ENCODE measurements around the gene ALKBH5. TPM values are rescaled to one million over a fixed set of nuclear protein-coding genes. Genes with fewer than 3 reads are reported as not detected.
A peak's percentile ranks its signal among the peaks of the same experiment; 100 is the strongest.

The ALKBH5 gene
- total RNA-seq, 2 experiments from 2014 or later = 117 to 121 TPM

DNA sequence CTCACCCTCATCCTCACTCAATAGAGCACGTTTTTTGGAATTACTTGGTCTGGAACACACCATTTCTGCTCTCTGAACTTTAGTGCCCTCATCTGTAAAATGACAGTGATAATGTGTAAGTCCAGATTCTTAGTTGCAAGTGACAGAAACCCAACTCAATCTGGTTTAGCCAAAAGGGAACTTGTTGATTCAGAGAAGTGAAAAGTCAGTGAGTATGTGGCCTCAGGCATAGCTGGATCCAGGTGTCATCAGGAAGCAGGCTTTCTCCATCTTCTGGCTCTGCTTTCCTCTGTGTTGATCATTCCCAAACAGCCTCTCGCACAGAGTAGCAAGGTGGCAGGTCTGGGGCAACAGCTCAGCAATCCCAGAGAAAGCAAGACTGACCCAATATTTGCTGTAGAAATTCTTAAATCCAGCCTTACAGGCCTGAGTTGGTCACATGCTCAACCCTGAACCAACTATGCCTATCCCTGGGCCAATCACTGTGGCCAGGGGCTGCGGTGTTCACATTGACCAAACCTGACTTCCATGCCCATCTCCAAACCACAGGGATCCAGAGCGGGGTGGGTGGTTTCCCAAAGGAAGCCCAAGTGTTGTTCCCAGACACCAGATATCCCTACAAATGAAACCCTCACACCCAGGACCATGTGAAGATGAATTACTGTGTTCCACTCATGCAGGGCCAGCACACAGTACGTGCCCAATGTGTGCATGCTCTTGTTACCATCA is 23.3 kb upstream of the ALKBH5 start:
- POLR2A ChIA-PET = interaction anchor here (0.6 kb wide), 1 partner anchor 22 kb away, joined by 3 read pairs; no protein-coding TSS in a partner anchor
- Mint-ChIP-seq H3K9me3 (ENCODE audit: insufficient read depth) (no peaks in the 10 kb centered on the region), H3K27ac (peak overlapping the region; percentile 18), H3K27me3 (ENCODE audit: low read depth) (peaks cover 6% of the 10 kb centered on the region), H3K4me3 (no peak overlapping the region), H3K4me1 (ENCODE audit: low read depth) (peaks cover 18% of the 10 kb centered on the region), H3K36me3 (ENCODE audit: low read depth) (no peaks in the 10 kb centered on the region)
- ATAC-seq = no peak
- CTCF ChIA-PET = no interaction called here
- DNase-seq = no peak

DNA sequence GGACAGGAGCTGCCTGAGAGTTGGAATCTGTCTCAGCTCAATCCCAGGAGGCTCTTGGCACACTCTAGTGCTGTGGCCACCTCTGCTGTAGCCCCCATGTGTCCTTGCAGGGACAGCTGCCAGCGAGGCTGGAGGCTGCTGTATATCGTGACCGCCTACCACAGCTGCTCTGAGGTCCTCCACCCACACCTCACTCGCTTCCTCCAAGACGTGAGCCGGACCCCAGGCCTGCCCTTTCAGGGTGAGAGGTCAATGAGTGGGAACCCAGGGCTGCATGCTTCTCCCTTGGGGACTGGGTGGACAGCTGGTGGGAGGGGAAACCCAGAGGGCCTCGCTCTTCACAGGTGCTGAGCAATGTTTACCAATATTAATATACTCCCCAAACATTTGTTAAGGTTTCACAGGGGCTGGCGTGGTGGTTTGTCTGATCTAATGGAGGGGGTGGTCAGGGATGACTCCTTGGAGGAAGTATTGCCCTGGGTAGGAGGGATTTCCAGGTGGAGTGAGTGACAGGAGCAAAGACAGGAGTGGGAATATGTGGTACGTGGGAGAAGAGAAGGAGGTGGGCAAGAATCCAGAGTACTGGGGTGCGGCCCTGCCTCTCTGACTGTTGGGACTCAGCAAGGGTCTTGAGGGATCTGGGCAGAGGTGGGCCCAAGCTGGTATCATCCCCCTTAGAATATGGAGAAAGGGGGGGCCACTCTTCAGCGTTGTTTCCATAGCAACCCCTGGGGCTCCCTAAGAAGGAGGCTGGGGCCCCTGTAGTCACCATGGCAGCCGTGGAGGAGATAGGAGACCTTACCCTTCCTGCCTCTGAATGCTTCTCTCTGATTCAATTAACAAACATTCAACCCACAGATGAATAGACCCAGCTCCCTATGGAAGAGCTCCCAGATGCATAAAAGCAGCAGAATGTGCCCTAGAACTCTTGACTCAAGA is 22.2 kb upstream of the ALKBH5 start:
- DNase-seq = no peak
- Mint-ChIP-seq H3K4me1 (ENCODE audit: low read depth) (peaks cover 11% of the 10 kb centered on the region), H3K27me3 (ENCODE audit: low read depth) (peaks cover 6% of the 10 kb centered on the region), H3K4me3 (no peak overlapping the region), H3K27ac (no peak overlapping the region), H3K36me3 (ENCODE audit: low read depth) (no peaks in the 10 kb centered on the region), H3K9me3 (ENCODE audit: insufficient read depth) (no peaks in the 10 kb centered on the region)
- POLR2A ChIA-PET = interaction anchor here (1.6 kb wide), 1 partner anchor 22 kb away, joined by 8 read pairs; the partner anchor contains the start of gene ALKBH5
- CTCF ChIA-PET = no interaction called here
- ATAC-seq = no peak

GRCh38 chr17:18163547-18163946 is 20.1 kb upstream of the ALKBH5 start:
- H3K4me1 Mint-ChIP-seq (ENCODE audit: low read depth) = peaks cover 3% of the 10 kb centered on the region

DNA sequence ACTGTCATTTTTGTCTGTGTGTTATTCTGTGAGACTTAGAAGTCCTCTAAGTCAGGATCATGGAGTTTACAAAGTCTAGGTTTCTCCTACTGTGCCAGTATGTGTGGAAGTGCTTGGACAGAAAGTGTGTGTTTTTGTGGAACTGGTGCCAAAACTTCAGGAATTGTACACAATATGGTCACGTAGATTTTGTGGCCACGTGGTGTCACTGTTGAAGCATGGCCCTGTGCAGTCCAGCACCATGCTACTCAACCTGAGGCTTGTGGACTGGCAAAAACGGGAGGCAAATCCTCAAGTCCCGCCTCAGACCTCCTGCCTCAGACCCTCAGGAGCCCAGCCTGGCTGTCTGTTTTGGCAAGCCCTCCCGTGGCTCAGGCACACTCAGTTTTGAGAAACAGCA is 16.7 kb upstream of the ALKBH5 start:
- Mint-ChIP-seq H3K27me3 (ENCODE audit: low read depth) (no peaks in the 10 kb centered on the region), H3K27ac (no peak overlapping the region), H3K9me3 (ENCODE audit: insufficient read depth) (no peaks in the 10 kb centered on the region), H3K4me3 (no peak overlapping the region), H3K36me3 (ENCODE audit: low read depth) (no peaks in the 10 kb centered on the region), H3K4me1 (ENCODE audit: low read depth) (no peaks in the 10 kb centered on the region)
- DNase-seq = no peak
- CTCF ChIA-PET = no interaction called here
- POLR2A ChIA-PET = no interaction called here
- ATAC-seq = no peak

More at GRCh38 chr17:18163547-18163946, 20.1 kb upstream of the ALKBH5 start:
- ATAC-seq = no peak
- H3K4me3 Mint-ChIP-seq = no peak overlapping the region
- H3K9me3 Mint-ChIP-seq (ENCODE audit: insufficient read depth) = no peaks in the 10 kb centered on the region
- no peak overlapping the region for H3K27ac Mint-ChIP-seq
- POLR2A ChIA-PET = no interaction called here
- H3K27me3 Mint-ChIP-seq (ENCODE audit: low read depth) = peaks cover 6% of the 10 kb centered on the region
- H3K36me3 Mint-ChIP-seq (ENCODE audit: low read depth) = no peaks in the 10 kb centered on the region
- CTCF ChIA-PET = no interaction called here
- no peak for DNase-seq

GRCh38 chr17:18167421-18167820 is 16.2 kb upstream of the ALKBH5 start:
- ChIA-PET CTCF (interaction anchor here (1.0 kb wide), 1 partner anchor 23 kb away, joined by 3 read pairs; no protein-coding TSS in a partner anchor), POLR2A (interaction anchor here (0.6 to 0.8 kb wide), 2 partner anchors 16 to 886 kb away, joined by 3 read pairs; partner anchors contain the start of genes ALKBH5 and COPS3)
- Mint-ChIP-seq H3K36me3 (ENCODE audit: low read depth) (no peaks in the 10 kb centered on the region), H3K9me3 (ENCODE audit: insufficient read depth) (no peaks in the 10 kb centered on the region), H3K27ac (no peak overlapping the region), H3K4me1 (ENCODE audit: low read depth) (no peaks in the 10 kb centered on the region), H3K4me3 (no peak overlapping the region), H3K27me3 (ENCODE audit: low read depth) (no peaks in the 10 kb centered on the region)
- ATAC-seq (no peak), DNase-seq (no peak)

- POLR2A ChIA-PET = interaction anchor here (1.1 kb wide), 1 partner anchor 10 kb away, joined by 3 read pairs; the partner anchor contains the start of gene ALKBH5
- Mint-ChIP-seq H3K27ac (no peak overlapping the region), H3K4me1 (ENCODE audit: low read depth) (no peaks in the 10 kb centered on the region), H3K36me3 (ENCODE audit: low read depth) (no peaks in the 10 kb centered on the region), H3K9me3 (ENCODE audit: insufficient read depth) (no peaks in the 10 kb centered on the region), H3K27me3 (ENCODE audit: low read depth) (no peaks in the 10 kb centered on the region), H3K4me3 (no peak overlapping the region)
- CTCF ChIA-PET = interaction anchor here (0.7 kb wide), 1 partner anchor 9 kb away, joined by 3 read pairs; no protein-coding TSS in a partner anchor
- DNase-seq (no peak), ATAC-seq (no peak)
Observed at GRCh38 chr17:18172531-18173278, 10.9 kb upstream of the ALKBH5 start.

- CTCF ChIA-PET = no interaction called here
- Mint-ChIP-seq H3K9me3 (ENCODE audit: insufficient read depth) (no peaks in the 10 kb centered on the region), H3K27me3 (ENCODE audit: low read depth) (no peaks in the 10 kb centered on the region), H3K27ac (no peak overlapping the region), H3K36me3 (ENCODE audit: low read depth) (no peaks in the 10 kb centered on the region), H3K4me1 (ENCODE audit: low read depth) (no peaks in the 10 kb centered on the region), H3K4me3 (no peak overlapping the region)
- DNase-seq (no peak), ATAC-seq (no peak)
- POLR2A ChIA-PET = no interaction called here
Observed at GRCh38 chr17:18173740-18174139, 9.9 kb upstream of the ALKBH5 start.

- DNase-seq = no peak
- Mint-ChIP-seq H3K4me3 (no peak overlapping the region), H3K27me3 (ENCODE audit: low read depth) (no peaks in the 10 kb centered on the region), H3K27ac (no peak overlapping the region), H3K9me3 (ENCODE audit: insufficient read depth) (no peaks in the 10 kb centered on the region), H3K36me3 (ENCODE audit: low read depth) (no peaks in the 10 kb centered on the region), H3K4me1 (ENCODE audit: low read depth) (peaks cover 8% of the 10 kb centered on the region)
- no peak for ATAC-seq
- ChIA-PET CTCF (no interaction called here), POLR2A (no interaction called here)
Observed at GRCh38 chr17:18176176-18176575, 7.5 kb upstream of the ALKBH5 start.

GRCh38 chr17:18177133-18177532 is 6.5 kb upstream of the ALKBH5 start:
- no peak overlapping the region for H3K27ac Mint-ChIP-seq
- DNase-seq = no peak
- no peak overlapping the region for H3K4me3 Mint-ChIP-seq
- no peaks in the 10 kb centered on the region for H3K27me3 Mint-ChIP-seq (ENCODE audit: low read depth)
- ChIA-PET CTCF (no interaction called here), POLR2A (interaction anchor here (0.9 kb wide), 1 partner anchor 12 kb away, joined by 3 read pairs; no protein-coding TSS in a partner anchor)
- H3K4me1 Mint-ChIP-seq (ENCODE audit: low read depth) = peaks cover 17% of the 10 kb centered on the region
- no peaks in the 10 kb centered on the region for H3K36me3 Mint-ChIP-seq (ENCODE audit: low read depth)
- no peaks in the 10 kb centered on the region for H3K9me3 Mint-ChIP-seq (ENCODE audit: insufficient read depth)
- ATAC-seq = no peak

DNA sequence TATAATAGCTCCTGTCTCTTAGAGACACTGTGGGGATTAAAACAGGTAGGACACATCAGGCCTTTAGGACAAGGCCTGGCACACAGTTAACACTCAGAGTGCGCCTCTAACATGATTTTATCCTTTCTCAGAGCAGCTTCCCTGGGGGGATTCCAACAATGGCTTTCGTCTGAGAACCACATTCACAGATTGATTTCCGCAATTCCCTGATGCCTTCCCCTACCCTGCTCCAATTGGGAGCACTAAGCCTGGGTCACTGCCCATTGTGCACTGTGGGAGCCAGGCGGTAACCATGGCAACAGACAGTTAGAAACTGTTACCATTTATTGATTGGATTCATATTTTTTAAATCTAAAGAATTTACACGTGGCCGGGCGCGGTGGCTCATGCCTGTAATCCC is 5.9 kb upstream of the ALKBH5 start:
- Mint-ChIP-seq H3K9me3 (ENCODE audit: insufficient read depth) (no peaks in the 10 kb centered on the region), H3K27me3 (ENCODE audit: low read depth) (no peaks in the 10 kb centered on the region), H3K4me1 (ENCODE audit: low read depth) (peaks cover 19% of the 10 kb centered on the region), H3K4me3 (no peak overlapping the region), H3K27ac (no peak overlapping the region), H3K36me3 (ENCODE audit: low read depth) (no peaks in the 10 kb centered on the region)
- ChIA-PET POLR2A (interaction anchor here (0.9 kb wide), 1 partner anchor 12 kb away, joined by 3 read pairs; no protein-coding TSS in a partner anchor), CTCF (no interaction called here)
- DNase-seq = no peak
- ATAC-seq = no peak

- ChIA-PET CTCF (no interaction called here), POLR2A (no interaction called here)
- H3K27me3 Mint-ChIP-seq (ENCODE audit: low read depth) = no peaks in the 10 kb centered on the region
- no peak for ATAC-seq
- H3K27ac Mint-ChIP-seq = no peak overlapping the region
- no peaks in the 10 kb centered on the region for H3K9me3 Mint-ChIP-seq (ENCODE audit: insufficient read depth)
- H3K4me3 Mint-ChIP-seq = no peak overlapping the region
- H3K4me1 Mint-ChIP-seq (ENCODE audit: low read depth) = peaks cover 21% of the 10 kb centered on the region
- no peaks in the 10 kb centered on the region for H3K36me3 Mint-ChIP-seq (ENCODE audit: low read depth)
- no peak for DNase-seq
Observed at GRCh38 chr17:18179196-18179595, 4.4 kb upstream of the ALKBH5 start.
